HG03066 (cell line): ENCODE data around the gene SLAMF1.
A peak's percentile ranks its signal among the peaks of the same experiment; 100 is the strongest.

Experiments
- ATAC-seq: cut with Tn5 transposase; IDR thresholded peaks from one replicate; pipeline ENCODE4 v1.9.1; 2021; ENCODE audit warnings: low read depth; ENCODE audit not compliant: unreplicated experiment

SLAMF1 gene

GRCh38 chr1:160625725-160626498 is 20.9 kb downstream of the SLAMF1 start:
- ATAC-seq = no peak

GRCh38 chr1:160625321-160625720 is 21.5 kb downstream of the SLAMF1 start:
- ATAC-seq = no peak

GRCh38 chr1:160624464-160624863 is 22.4 kb downstream of the SLAMF1 start:
- peak; percentile 35 for ATAC-seq

- no peak for ATAC-seq
Measured at GRCh38 chr1:160623862-160624261, 23.0 kb downstream of the SLAMF1 start.

- ATAC-seq = no peak
Measured at GRCh38 chr1:160623227-160623633, 23.6 kb downstream of the SLAMF1 start.

GRCh38 chr1:160622501-160623226 is 24.2 kb downstream of the SLAMF1 start:
- no peak for ATAC-seq

GRCh38 chr1:160621633-160622413 is 25.0 kb downstream of the SLAMF1 start:
- ATAC-seq = no peak

GRCh38 chr1:160620942-160621632 is 25.8 kb downstream of the SLAMF1 start:
- ATAC-seq = no peak

- ATAC-seq = no peak
Measured at GRCh38 chr1:160619742-160620277, 27.0 kb downstream of the SLAMF1 start.

GRCh38 chr1:160618763-160619274 is 28.0 kb downstream of the SLAMF1 start:
- no peak for ATAC-seq

GRCh38 chr1:160618327-160618726 is 28.5 kb downstream of the SLAMF1 start:
- ATAC-seq = no peak

- no peak for ATAC-seq
Measured at GRCh38 chr1:160615660-160616059, 31.2 kb downstream of the SLAMF1 start.

GRCh38 chr1:160614410-160614809 is 32.4 kb downstream of the SLAMF1 start:
- ATAC-seq = no peak

GRCh38 chr1:160612613-160613218 is 34.1 kb downstream of the SLAMF1 start:
- ATAC-seq = no peak

GRCh38 chr1:160610569-160611242 is 36.1 kb downstream of the SLAMF1 start:
- no peak for ATAC-seq

- ATAC-seq = no peak
Measured at GRCh38 chr1:160608941-160609340, 37.9 kb downstream of the SLAMF1 start.

- no peak for ATAC-seq
Measured at GRCh38 chr1:160608514-160608913, 38.3 kb downstream of the SLAMF1 start.

GRCh38 chr1:160608057-160608456 is 38.8 kb downstream of the SLAMF1 start:
- no peak for ATAC-seq

- peak; percentile 5 for ATAC-seq
Measured at GRCh38 chr1:160607672-160608032, 39.2 kb downstream of the SLAMF1 start.
